Muscle of leg (tissue), 11 donors: ENCODE data around the gene KRT76. TPM values are rescaled to one million over a fixed set of nuclear protein-coding genes. Genes with fewer than 3 reads are reported as not detected.
"Not testable (repeated sequence)": the region's sequence is repeated elsewhere in the genome, so short reads cannot be mapped to it uniquely, and the experiment has no call there.

Experiments used
- DNase-seq: peaks from one replicate; pipeline ENCODE4 v3.0.0; 2013
- H3K27ac ChIP-seq: one replicate; pipeline ENCODE4 v1.5.1; 2013; ENCODE audit warnings: mild to moderate bottlenecking, low read length, control low read depth
- H3K27me3 ChIP-seq: one replicate; pipeline ENCODE4 v1.6.1; 2013; ENCODE audit warnings: low read length; ENCODE audit not compliant: control insufficient read depth, insufficient read depth
- H3K36me3 ChIP-seq: one replicate; pipeline ENCODE4 v1.6.1; 2013; ENCODE audit warnings: low read length; ENCODE audit not compliant: control insufficient read depth, insufficient read depth
- H3K4me1 ChIP-seq: one replicate; pipeline ENCODE4 v1.6.1; 2013; ENCODE audit warnings: low read length; ENCODE audit not compliant: control insufficient read depth, insufficient read depth
- H3K4me3 ChIP-seq: one replicate; pipeline ENCODE4 v1.5.1; 2013; ENCODE audit warnings: low read length, control low read depth
- H3K9me3 ChIP-seq: replicated peaks from 2 replicates; pipeline ENCODE4 v1.6.1; 2013; ENCODE audit warnings: low read depth, low read length; ENCODE audit not compliant: control insufficient read depth
- WGBS: methylation state at CpG from one replicate; pipeline ENCODE4 v1.1.5; 2013; ENCODE audit warnings: missing lambda C conversion rate; ENCODE audit not compliant: insufficient coverage; 5-methylcytosine and 5-hydroxymethylcytosine counted together
- polyA plus RNA-seq, 8 donors: library from polyadenylated mRNA; unstranded; fragments of 120-200 nt; gene quantifications; one replicate each; pipeline versions ENCODE4 v1.2.1 to v1.2.3, GENCODE V29; 2013; ENCODE audit warnings: inconsistent platforms in 1 of 8, low replicate concordance in 1 of 8; ENCODE audit not compliant: insufficient read length in 8 of 8, insufficient read depth in 1 of 8
- total RNA-seq: library from RNA; stranded (reverse); fragments of 120-200 nt; gene quantifications from one replicate; pipeline ENCODE4 v1.2.4, GENCODE V29; 2013

The KRT76 gene
- total and polyA plus RNA-seq, 9 donors, result not detected

DNA sequence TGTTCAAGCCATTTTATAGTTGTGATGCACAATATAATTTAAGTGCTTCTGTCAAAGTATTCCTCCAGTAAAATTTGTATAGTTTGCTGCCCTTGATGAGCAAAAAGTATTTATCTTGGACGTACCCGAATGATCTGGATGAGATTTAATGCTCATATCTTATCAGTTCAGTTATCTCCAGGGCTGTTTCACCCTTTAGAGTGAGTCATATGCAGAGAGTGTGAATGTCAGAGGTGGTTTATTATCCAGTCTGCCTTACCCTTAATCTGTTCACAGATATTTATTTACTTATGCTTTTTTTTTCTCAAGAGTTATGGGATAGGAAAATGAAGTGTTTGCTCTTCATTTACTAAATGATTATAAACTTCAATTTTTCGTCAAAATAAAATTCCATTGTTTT, 26.6 kb downstream of the KRT76 start:
- H3K27me3 ChIP-seq, H3K36me3 ChIP-seq, H3K4me3 ChIP-seq, H3K9me3 ChIP-seq, H3K4me1 ChIP-seq, DNase-seq, H3K27ac ChIP-seq: not testable (repeated sequence)
- no CpG with 5 or more reads among the region's 3 CpGs for WGBS

- no peak overlapping the region for H3K4me3 ChIP-seq
- no peak overlapping the region for H3K27ac ChIP-seq
- WGBS, result 60% methylated on average over 2 of the region's 3 CpGs
- H3K4me1 ChIP-seq, result no peaks in the 10 kb centered on the region
- DNase-seq, result no peak
- peaks cover 4% of the 10 kb centered on the region for H3K27me3 ChIP-seq
- no peaks in the 10 kb centered on the region for H3K9me3 ChIP-seq
- no peaks in the 10 kb centered on the region for H3K36me3 ChIP-seq
These were observed 27.3 kb downstream of the KRT76 start for GRCh38 chr12:52749827-52750226.

GRCh38 chr12:52748578-52748977, 28.6 kb downstream of the KRT76 start:
- no peak overlapping the region for H3K4me3 ChIP-seq
- H3K4me1 ChIP-seq, result no peaks in the 10 kb centered on the region
- H3K9me3 ChIP-seq, result no peaks in the 10 kb centered on the region
- H3K36me3 ChIP-seq, result no peaks in the 10 kb centered on the region
- H3K27me3 ChIP-seq, result peaks cover 2% of the 10 kb centered on the region
- WGBS, result 60% methylated on average over 12 of the region's 14 CpGs
- H3K27ac ChIP-seq, result no peak overlapping the region
- DNase-seq, result no peak

- no peaks in the 10 kb centered on the region for H3K36me3 ChIP-seq
- H3K4me3 ChIP-seq, result no peak overlapping the region
- H3K27me3 ChIP-seq, result peaks cover 2% of the 10 kb centered on the region
- WGBS, result 90% methylated on average over 2 of the region's 5 CpGs
- DNase-seq, result no peak
- no peaks in the 10 kb centered on the region for H3K4me1 ChIP-seq
- H3K9me3 ChIP-seq, result no peaks in the 10 kb centered on the region
- H3K27ac ChIP-seq, result no peak overlapping the region
These were observed 31.6 kb downstream of the KRT76 start for GRCh38 chr12:52745554-52745953.

- Histone ChIP-seq H3K36me3 (no peaks in the 10 kb centered on the region), H3K4me1 (no peaks in the 10 kb centered on the region), H3K27ac (no peak overlapping the region), H3K9me3 (no peaks in the 10 kb centered on the region), H3K4me3 (no peak overlapping the region), H3K27me3 (no peaks in the 10 kb centered on the region)
- DNase-seq, result no peak
- WGBS, result no CpG with 5 or more reads among the region's 1 CpG
These were observed 32.5 kb downstream of the KRT76 start for GRCh38 chr12:52744493-52745156.

GRCh38 chr12:52742822-52743457, 34.2 kb downstream of the KRT76 start:
- WGBS, result 75% methylated on average over 2 of the region's 3 CpGs
- no peaks in the 10 kb centered on the region for H3K27me3 ChIP-seq
- no peaks in the 10 kb centered on the region for H3K36me3 ChIP-seq
- no peak overlapping the region for H3K4me3 ChIP-seq
- no peaks in the 10 kb centered on the region for H3K4me1 ChIP-seq
- DNase-seq, result no peak
- no peak overlapping the region for H3K27ac ChIP-seq
- H3K9me3 ChIP-seq, result no peaks in the 10 kb centered on the region

DNA sequence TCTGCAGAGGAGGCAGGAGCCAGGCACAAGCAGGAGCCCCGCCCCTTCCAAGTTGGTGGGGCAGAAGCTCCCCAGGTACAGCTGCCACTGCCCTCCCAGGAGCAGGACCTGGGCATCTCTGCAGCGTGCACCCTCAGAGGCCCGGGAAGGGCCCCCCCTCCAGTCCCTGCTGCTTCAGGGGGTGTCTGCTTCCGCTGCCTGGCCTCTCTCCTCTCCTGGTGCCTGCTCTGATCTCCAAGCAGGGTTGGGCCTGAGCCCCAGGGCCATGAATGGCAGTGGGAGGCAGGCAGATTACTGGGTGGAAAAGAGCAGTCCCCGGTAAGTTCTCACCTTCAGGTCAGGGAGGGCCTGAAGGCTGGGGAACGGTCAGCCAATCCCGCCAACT, 35.0 kb downstream of the KRT76 start:
- WGBS, result 59% methylated on average over 4 of the region's 7 CpGs
- Histone ChIP-seq H3K27me3 (no peaks in the 10 kb centered on the region), H3K9me3 (no peaks in the 10 kb centered on the region), H3K4me3 (no peak overlapping the region), H3K4me1 (no peaks in the 10 kb centered on the region), H3K27ac (no peak overlapping the region), H3K36me3 (no peaks in the 10 kb centered on the region)
- DNase-seq, result no peak

DNA sequence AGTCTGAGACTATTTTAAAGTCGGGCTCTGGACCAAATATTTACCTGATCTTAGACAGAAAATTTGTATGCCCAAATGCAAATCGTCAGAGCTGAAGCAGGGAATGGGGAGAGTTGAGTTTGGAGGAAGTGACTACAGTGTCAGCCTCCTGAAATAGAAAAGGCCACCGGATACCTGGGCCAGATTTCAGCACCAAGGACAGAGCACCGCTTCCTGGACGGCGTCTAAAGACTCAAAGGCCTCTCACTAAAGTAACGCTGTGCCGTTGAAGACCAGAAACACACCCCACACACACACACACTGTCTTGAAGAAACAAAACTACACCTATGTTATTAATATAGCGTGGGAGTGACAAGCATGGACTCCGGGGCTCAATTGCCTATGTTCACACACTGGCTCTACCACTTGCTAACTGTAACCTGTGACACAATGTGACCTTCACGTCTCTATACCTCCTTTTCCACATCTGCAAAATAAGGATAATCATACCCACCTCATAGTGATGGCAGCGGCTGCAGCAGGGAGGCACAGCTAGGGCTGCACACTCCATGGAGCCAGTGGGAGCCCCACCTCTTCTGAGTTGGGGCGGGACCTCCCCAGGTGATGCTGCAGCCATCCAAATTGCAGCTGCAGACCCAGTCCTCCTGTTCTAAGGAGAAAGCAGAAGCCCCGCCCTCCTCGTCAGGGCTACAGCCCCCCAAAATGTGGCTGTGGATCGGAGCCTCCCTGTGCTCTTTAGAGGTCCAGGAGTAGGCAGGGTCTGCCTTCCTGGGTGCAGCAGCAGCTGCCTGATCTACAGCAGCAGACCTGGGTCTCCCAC, 35.6 kb downstream of the KRT76 start:
- H3K4me3 ChIP-seq, result no peak overlapping the region
- WGBS, result 33% methylated on average over 10 of the region's 16 CpGs
- H3K36me3 ChIP-seq, result no peaks in the 10 kb centered on the region
- no peaks in the 10 kb centered on the region for H3K9me3 ChIP-seq
- no peaks in the 10 kb centered on the region for H3K4me1 ChIP-seq
- no peaks in the 10 kb centered on the region for H3K27me3 ChIP-seq
- peak; percentile 83 for DNase-seq
- no peak overlapping the region for H3K27ac ChIP-seq

DNA sequence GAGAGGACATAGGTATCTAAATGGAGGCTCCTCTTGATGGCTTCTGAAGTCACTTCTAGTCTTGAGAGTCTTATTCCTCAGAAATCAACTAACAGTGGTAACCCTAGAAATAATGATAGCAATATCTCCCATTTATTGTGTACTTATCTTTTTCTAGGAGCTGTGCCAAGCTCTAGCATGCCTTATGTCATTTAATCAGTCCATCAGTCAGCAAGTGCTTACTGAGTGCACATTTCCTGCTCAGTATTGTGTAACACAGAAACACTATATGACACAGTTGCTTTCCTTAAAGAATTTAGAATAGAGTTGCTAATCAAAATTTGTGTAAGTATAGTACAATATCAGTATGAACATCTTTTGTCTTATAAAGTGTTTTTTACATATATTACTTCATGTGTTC, 36.6 kb downstream of the KRT76 start:
- Histone ChIP-seq H3K4me1 (no peaks in the 10 kb centered on the region), H3K27ac (no peak overlapping the region), H3K4me3 (no peak overlapping the region), H3K36me3 (no peaks in the 10 kb centered on the region), H3K27me3 (no peaks in the 10 kb centered on the region), H3K9me3 (no peaks in the 10 kb centered on the region)
- no peak for DNase-seq

GRCh38 chr12:52739963-52740362, 37.2 kb downstream of the KRT76 start:
- Histone ChIP-seq H3K27me3 (no peaks in the 10 kb centered on the region), H3K27ac (no peak overlapping the region), H3K4me3 (no peak overlapping the region), H3K9me3 (no peaks in the 10 kb centered on the region), H3K4me1 (no peaks in the 10 kb centered on the region), H3K36me3 (no peaks in the 10 kb centered on the region)
- DNase-seq, result no peak
